PC-3 (cell line): ENCODE measurements around the gene TREX2.

Source experiments
- CTCF ChIP-seq: fragments of 300-600 bp; sonication (generic); conservative IDR thresholded peaks from 2 replicates; pipeline ENCODE4 v1.5.1; 2017; ENCODE audit warnings: antibody characterized with exemption, low read depth, mild to moderate bottlenecking, low read length
- EZH2 ChIP-seq: fragments of 300-600 bp; sonication (generic); IDR thresholded peaks from one replicate; pipeline ENCODE4 v1.6.1; 2017; ENCODE audit warnings: antibody characterized with exemption, mild to moderate bottlenecking, low read length; ENCODE audit not compliant: unreplicated experiment
- EZH2phosphoT487 ChIP-seq: fragments of 300-600 bp; sonication (generic); IDR thresholded peaks from 2 replicates; pipeline ENCODE4 v1.6.1; 2018; ENCODE audit warnings: mild to moderate bottlenecking, antibody characterized with exemption, low read length, borderline replicate concordance

GRCh38 chrX:153463031-153463430 lies 17.2 kb upstream of the TREX2 start:
- TF ChIP-seq CTCF (no peak), EZH2phosphoT487 (no peak), EZH2 (no peak)
